ENCODE data around the gene TMEM140.
A peak's percentile ranks its signal among the peaks of the same experiment; 100 is the strongest.
"Not testable (repeated sequence)": the region's sequence is repeated elsewhere in the genome, so short reads cannot be mapped to it uniquely, and the experiment has no call there.

Gene TMEM140

GRCh38 chr7:135159359-135160085 lies 11.7 kb downstream of the TMEM140 start:
- DNase-seq, result no peak

GRCh38 chr7:135160098-135160857 lies 12.4 kb downstream of the TMEM140 start:
- DNase-seq, result no peak

GRCh38 chr7:135160858-135161653 lies 13.2 kb downstream of the TMEM140 start:
- no peak for DNase-seq

GRCh38 chr7:135161669-135162068 lies 13.8 kb downstream of the TMEM140 start:
- DNase-seq, result no peak

- no peak for DNase-seq
Observed at GRCh38 chr7:135162382-135163001, 14.6 kb downstream of the TMEM140 start.

GRCh38 chr7:135164357-135165061 lies 16.6 kb downstream of the TMEM140 start:
- no peak for DNase-seq

- no peak for DNase-seq
Observed at GRCh38 chr7:135165862-135166261, 18.0 kb downstream of the TMEM140 start.

GRCh38 chr7:135166338-135166990 lies 18.6 kb downstream of the TMEM140 start:
- DNase-seq, result no peak

GRCh38 chr7:135167365-135167917 lies 19.6 kb downstream of the TMEM140 start:
- no peak for DNase-seq

GRCh38 chr7:135168001-135168400 lies 20.1 kb downstream of the TMEM140 start:
- DNase-seq, result no peak

- DNase-seq, result no peak
Observed at GRCh38 chr7:135168489-135169140, 20.7 kb downstream of the TMEM140 start.

- peak; percentile 51 for DNase-seq
Observed at GRCh38 chr7:135169141-135169963, 21.5 kb downstream of the TMEM140 start.

GRCh38 chr7:135169964-135170273 lies 22.0 kb downstream of the TMEM140 start:
- no peak for DNase-seq

- peak; percentile 93 for DNase-seq
Observed at GRCh38 chr7:135170274-135170997, 22.6 kb downstream of the TMEM140 start, which contains the start of gene CYREN. CYREN (minus strand) TSS chr7:135170707; CDS start chr7:135168922, 1,785 bp downstream.

GRCh38 chr7:135170998-135171481 lies 23.2 kb downstream of the TMEM140 start:
- not testable (repeated sequence) for DNase-seq

- DNase-seq, result not testable (repeated sequence)
Observed at GRCh38 chr7:135171581-135172291, 23.9 kb downstream of the TMEM140 start.

GRCh38 chr7:135173916-135174315 lies 26.0 kb downstream of the TMEM140 start:
- not testable (repeated sequence) for DNase-seq

GRCh38 chr7:135174941-135175340 lies 27.1 kb downstream of the TMEM140 start:
- no peak for DNase-seq

Measured in NK-92 treated with Interleukin-12 subunit alpha and Interleukin-12 subunit beta, amount 100 ng/mL, for 24 hours (cell line).